Liver (tissue), 9 donors: ENCODE data around the gene PSMD6. TPM values are rescaled to one million over a fixed set of nuclear protein-coding genes. Genes with fewer than 3 reads are reported as not detected.

Experiments used
- DNase-seq: peaks from one replicate; pipeline ENCODE4 v3.0.0-alpha.2; 2017; ENCODE audit warnings: low spot score
- H3K27ac ChIP-seq, 2 donors: one replicate each; pipeline ENCODE4 v1.7.0; 2013; ENCODE audit warnings: inconsistent platforms in 2 of 2, low read length in 2 of 2, control low read depth in 1 of 2, low read depth in 1 of 2, mild to moderate bottlenecking in 1 of 2
- H3K27me3 ChIP-seq, 4 donors: one replicate each; pipeline versions ENCODE4 v1.6.1 to v1.7.0; 2013; ENCODE audit warnings: low read length in 3 of 4, inconsistent platforms in 1 of 4, mild to moderate bottlenecking in 1 of 4, moderate library complexity in 1 of 4; ENCODE audit not compliant: control insufficient read depth in 4 of 4, insufficient read depth in 4 of 4
- H3K36me3 ChIP-seq, 4 donors: one replicate each; pipeline versions ENCODE4 v1.6.1 to v1.7.0; 2013; ENCODE audit warnings: low read length in 3 of 4, mild to moderate bottlenecking in 3 of 4, low read depth in 1 of 4, moderate library complexity in 1 of 4; ENCODE audit not compliant: control insufficient read depth in 4 of 4, insufficient read depth in 3 of 4
- H3K4me1 ChIP-seq, 4 donors: one replicate each; pipeline versions ENCODE4 v1.6.1 to v1.7.0; 2013; ENCODE audit warnings: low read length in 3 of 4, mild to moderate bottlenecking in 3 of 4, moderate library complexity in 1 of 4; ENCODE audit not compliant: control insufficient read depth in 4 of 4, insufficient read depth in 4 of 4
- H3K4me3 ChIP-seq, 3 donors: one replicate each; pipeline versions ENCODE4 v1.6.1 to v1.7.0; 2013; ENCODE audit warnings: low read length in 3 of 3, control low read depth in 1 of 3, low read depth in 1 of 3, mild to moderate bottlenecking in 1 of 3
- H3K9ac ChIP-seq, 2 donors: one replicate each; pipeline ENCODE4 v1.7.0; 2013; ENCODE audit warnings: low read length in 2 of 2, mild to moderate bottlenecking in 2 of 2, moderate library complexity in 2 of 2, control low read depth in 1 of 2, low read depth in 1 of 2
- H3K9me3 ChIP-seq, 4 donors: one replicate each; pipeline versions ENCODE4 v1.6.1 to v1.7.0; 2013; ENCODE audit warnings: low read length in 3 of 4; ENCODE audit not compliant: control insufficient read depth in 4 of 4
- ATF3 ChIP-seq: IDR thresholded peaks from 2 replicates; pipeline ENCODE4 v1.6.1; 2016; ENCODE audit warnings: antibody characterized with exemption
- EGR1 ChIP-seq, 2 donors: IDR thresholded peaks; 2 replicates each; pipeline ENCODE4 v1.6.1; 2016 to 2018; ENCODE audit warnings: antibody characterized with exemption in 2 of 2, low read depth in 2 of 2
- FOXA1 ChIP-seq: IDR thresholded peaks from 2 replicates; pipeline ENCODE4 v1.6.1; 2016; ENCODE audit warnings: antibody characterized with exemption
- FOXA2 ChIP-seq: IDR thresholded peaks from 2 replicates; pipeline ENCODE4 v1.6.1; 2016; ENCODE audit warnings: antibody characterized with exemption
- GABPA ChIP-seq, 2 donors: IDR thresholded peaks in 1 of 2; conservative IDR thresholded peaks in 1 of 2; 2 replicates each; pipeline ENCODE4 v1.6.1; 2016; ENCODE audit warnings: antibody characterized with exemption in 2 of 2, mild to moderate bottlenecking in 1 of 2, moderate library complexity in 1 of 2
- HNF4A ChIP-seq, 2 donors: conservative IDR thresholded peaks; 2 replicates each; pipeline ENCODE4 v1.6.1; 2016; ENCODE audit warnings: antibody characterized with exemption in 2 of 2, mild to moderate bottlenecking in 2 of 2
- HNF4G ChIP-seq: IDR thresholded peaks from 2 replicates; pipeline ENCODE4 v1.6.1; 2016; ENCODE audit warnings: antibody characterized with exemption
- JUND ChIP-seq, 2 donors: IDR thresholded peaks; 2 replicates each; pipeline ENCODE4 v1.6.1; 2016; ENCODE audit warnings: antibody characterized with exemption in 2 of 2
- NR2F2 ChIP-seq: IDR thresholded peaks from 2 replicates; pipeline ENCODE4 v1.6.1; 2016; ENCODE audit warnings: antibody characterized with exemption
- RAD21 ChIP-seq, 2 donors: IDR thresholded peaks; 2 replicates each; pipeline ENCODE4 v1.6.1; 2016; ENCODE audit warnings: antibody characterized with exemption in 2 of 2, mild to moderate bottlenecking in 2 of 2
- RXRA ChIP-seq, 2 donors: IDR thresholded peaks; 2 replicates each; pipeline ENCODE4 v1.6.1; 2017 to 2018; ENCODE audit warnings: antibody characterized with exemption in 2 of 2, mild to moderate bottlenecking in 1 of 2
- SP1 ChIP-seq: IDR thresholded peaks from 2 replicates; pipeline ENCODE4 v1.6.1; 2018; ENCODE audit warnings: antibody characterized with exemption, mild to moderate bottlenecking
- TAF1 ChIP-seq: conservative IDR thresholded peaks from 2 replicates; pipeline ENCODE4 v1.6.1; 2016; ENCODE audit warnings: antibody characterized with exemption, mild to moderate bottlenecking
- YY1 ChIP-seq: IDR thresholded peaks from 2 replicates; pipeline ENCODE4 v1.6.1; 2016; ENCODE audit warnings: antibody characterized with exemption, mild to moderate bottlenecking
- WGBS: extraction: QIAGEN DNeasy Blood & Tissue Kit; methylation state at CpG from one replicate; pipeline ENCODE4 v1.1.7; 2013; 5-methylcytosine and 5-hydroxymethylcytosine counted together
- polyA plus RNA-seq, 2 donors: library from polyadenylated mRNA; stranded (reverse) in 1 of 2; unstranded in 1 of 2; fragments of 200-250 nt in 1 of 2; fragments of >200 nt in 1 of 2; fragmentation: Nextera tagmentation in 1 of 2; extraction: Ambion mirVana in 1 of 2; gene quantifications; one replicate each; pipeline versions ENCODE4 v1.2.1 to v1.2.3, GENCODE V29; 2013 to 2015
- total RNA-seq, 2 donors: library from RNA; depleted of rRNA; stranded (reverse); fragments of >200 nt; gene quantifications; one replicate each; pipeline ENCODE4 v1.2.3, GENCODE V29; 2014
- TF ChIP-seq, protein P1 (sequence below): IDR thresholded peaks from 2 replicates; pipeline ENCODE4 v1.6.1; 2016; ENCODE audit warnings: antibody characterized with exemption, mild to moderate bottlenecking
- TF ChIP-seq, protein P2 (sequence below): IDR thresholded peaks from 2 replicates; pipeline ENCODE4 v1.6.1; 2016; ENCODE audit warnings: antibody characterized with exemption
- TF ChIP-seq, protein P3 (sequence below): IDR thresholded peaks from 2 replicates; pipeline ENCODE4 v1.6.1; 2016; ENCODE audit warnings: antibody characterized with exemption
- TF ChIP-seq, protein P4 (sequence below): fragments of 150-350 bp; IDR thresholded peaks from 2 replicates; pipeline ENCODE4 v1.5.1; 2017; ENCODE audit warnings: improper control_type of control experiment, low read depth, low read length; ENCODE audit not compliant: missing input control
- donor health status: healthy.
- donor health status: healthy.
- donor health status: healthy.
- donor health status: healthy.
- donor health status: healthy.

PSMD6 gene
- total and polyA plus RNA-seq, 4 donors, result 49.3 to 72.7 (median 54.9) TPM

DNA sequence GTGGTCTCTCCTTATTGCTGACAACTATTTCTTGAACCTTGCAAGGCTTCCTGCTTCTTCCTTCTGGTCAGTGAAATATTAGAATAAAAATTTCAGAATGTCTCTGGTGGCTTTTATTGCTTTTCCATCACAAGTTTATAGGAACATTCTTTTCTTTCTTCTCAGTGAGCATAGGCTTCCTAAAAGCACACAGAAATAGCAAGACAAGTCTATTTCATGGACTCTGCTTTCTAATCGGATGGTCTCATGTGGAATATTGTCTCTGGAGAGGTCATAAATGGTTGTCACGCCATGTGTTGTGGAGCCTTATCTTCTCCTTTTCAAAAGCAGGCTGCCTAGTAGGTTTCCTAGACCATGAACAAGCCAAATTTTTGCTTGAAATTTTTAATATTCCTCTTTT lies 9.8 kb upstream of the PSMD6 start:
- Histone ChIP-seq H3K4me1 (peaks cover 0 to 7% (median 1%) of the 10 kb centered on the region in 4 donors), H3K36me3 (no peaks in the 10 kb centered on the region), H3K4me3 (no peak overlapping the region), H3K9ac (no peak overlapping the region), H3K27ac (no peak overlapping the region), H3K27me3 (peaks cover 0 to 6% (median 4%) of the 10 kb centered on the region in 4 donors), H3K9me3 (peaks cover 0 to 5% (median 3%) of the 10 kb centered on the region in 4 donors)
- no peak for DNase-seq
- 82% methylated on average over 2 of the region's 2 CpGs for WGBS
- TF ChIP-seq, protein P1, sequence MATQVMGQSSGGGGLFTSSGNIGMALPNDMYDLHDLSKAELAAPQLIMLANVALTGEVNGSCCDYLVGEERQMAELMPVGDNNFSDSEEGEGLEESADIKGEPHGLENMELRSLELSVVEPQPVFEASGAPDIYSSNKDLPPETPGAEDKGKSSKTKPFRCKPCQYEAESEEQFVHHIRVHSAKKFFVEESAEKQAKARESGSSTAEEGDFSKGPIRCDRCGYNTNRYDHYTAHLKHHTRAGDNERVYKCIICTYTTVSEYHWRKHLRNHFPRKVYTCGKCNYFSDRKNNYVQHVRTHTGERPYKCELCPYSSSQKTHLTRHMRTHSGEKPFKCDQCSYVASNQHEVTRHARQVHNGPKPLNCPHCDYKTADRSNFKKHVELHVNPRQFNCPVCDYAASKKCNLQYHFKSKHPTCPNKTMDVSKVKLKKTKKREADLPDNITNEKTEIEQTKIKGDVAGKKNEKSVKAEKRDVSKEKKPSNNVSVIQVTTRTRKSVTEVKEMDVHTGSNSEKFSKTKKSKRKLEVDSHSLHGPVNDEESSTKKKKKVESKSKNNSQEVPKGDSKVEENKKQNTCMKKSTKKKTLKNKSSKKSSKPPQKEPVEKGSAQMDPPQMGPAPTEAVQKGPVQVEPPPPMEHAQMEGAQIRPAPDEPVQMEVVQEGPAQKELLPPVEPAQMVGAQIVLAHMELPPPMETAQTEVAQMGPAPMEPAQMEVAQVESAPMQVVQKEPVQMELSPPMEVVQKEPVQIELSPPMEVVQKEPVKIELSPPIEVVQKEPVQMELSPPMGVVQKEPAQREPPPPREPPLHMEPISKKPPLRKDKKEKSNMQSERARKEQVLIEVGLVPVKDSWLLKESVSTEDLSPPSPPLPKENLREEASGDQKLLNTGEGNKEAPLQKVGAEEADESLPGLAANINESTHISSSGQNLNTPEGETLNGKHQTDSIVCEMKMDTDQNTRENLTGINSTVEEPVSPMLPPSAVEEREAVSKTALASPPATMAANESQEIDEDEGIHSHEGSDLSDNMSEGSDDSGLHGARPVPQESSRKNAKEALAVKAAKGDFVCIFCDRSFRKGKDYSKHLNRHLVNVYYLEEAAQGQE, result no peak
- TF ChIP-seq SP1 (no peak), RXRA (IDR thresholded peaks at IDR 0.05) (no peak), GABPA (IDR thresholded peaks at IDR 0.05 in 1 of 2, conservative IDR thresholded peaks at IDR 0.05 in 1 of 2) (no peak), NR2F2 (no peak), HNF4A (conservative IDR thresholded peaks at IDR 0.05) (no peak), RAD21 (IDR thresholded peaks at IDR 0.05) (no peak), HNF4G (no peak), FOXA2 (no peak), FOXA1 (no peak), TAF1 (no peak), YY1 (no peak), ATF3 (no peak), JUND (IDR thresholded peaks at IDR 0.05) (no peak), EGR1 (IDR thresholded peaks at IDR 0.05; ENCODE audit: low read depth in 2 of 2) (no peak)
- TF ChIP-seq, protein P2, sequence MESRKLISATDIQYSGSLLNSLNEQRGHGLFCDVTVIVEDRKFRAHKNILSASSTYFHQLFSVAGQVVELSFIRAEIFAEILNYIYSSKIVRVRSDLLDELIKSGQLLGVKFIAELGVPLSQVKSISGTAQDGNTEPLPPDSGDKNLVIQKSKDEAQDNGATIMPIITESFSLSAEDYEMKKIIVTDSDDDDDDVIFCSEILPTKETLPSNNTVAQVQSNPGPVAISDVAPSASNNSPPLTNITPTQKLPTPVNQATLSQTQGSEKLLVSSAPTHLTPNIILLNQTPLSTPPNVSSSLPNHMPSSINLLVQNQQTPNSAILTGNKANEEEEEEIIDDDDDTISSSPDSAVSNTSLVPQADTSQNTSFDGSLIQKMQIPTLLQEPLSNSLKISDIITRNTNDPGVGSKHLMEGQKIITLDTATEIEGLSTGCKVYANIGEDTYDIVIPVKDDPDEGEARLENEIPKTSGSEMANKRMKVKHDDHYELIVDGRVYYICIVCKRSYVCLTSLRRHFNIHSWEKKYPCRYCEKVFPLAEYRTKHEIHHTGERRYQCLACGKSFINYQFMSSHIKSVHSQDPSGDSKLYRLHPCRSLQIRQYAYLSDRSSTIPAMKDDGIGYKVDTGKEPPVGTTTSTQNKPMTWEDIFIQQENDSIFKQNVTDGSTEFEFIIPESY, result no peak
- TF ChIP-seq, protein P3, sequence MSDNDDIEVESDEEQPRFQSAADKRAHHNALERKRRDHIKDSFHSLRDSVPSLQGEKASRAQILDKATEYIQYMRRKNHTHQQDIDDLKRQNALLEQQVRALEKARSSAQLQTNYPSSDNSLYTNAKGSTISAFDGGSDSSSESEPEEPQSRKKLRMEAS, result no peak
- TF ChIP-seq, protein P4, sequence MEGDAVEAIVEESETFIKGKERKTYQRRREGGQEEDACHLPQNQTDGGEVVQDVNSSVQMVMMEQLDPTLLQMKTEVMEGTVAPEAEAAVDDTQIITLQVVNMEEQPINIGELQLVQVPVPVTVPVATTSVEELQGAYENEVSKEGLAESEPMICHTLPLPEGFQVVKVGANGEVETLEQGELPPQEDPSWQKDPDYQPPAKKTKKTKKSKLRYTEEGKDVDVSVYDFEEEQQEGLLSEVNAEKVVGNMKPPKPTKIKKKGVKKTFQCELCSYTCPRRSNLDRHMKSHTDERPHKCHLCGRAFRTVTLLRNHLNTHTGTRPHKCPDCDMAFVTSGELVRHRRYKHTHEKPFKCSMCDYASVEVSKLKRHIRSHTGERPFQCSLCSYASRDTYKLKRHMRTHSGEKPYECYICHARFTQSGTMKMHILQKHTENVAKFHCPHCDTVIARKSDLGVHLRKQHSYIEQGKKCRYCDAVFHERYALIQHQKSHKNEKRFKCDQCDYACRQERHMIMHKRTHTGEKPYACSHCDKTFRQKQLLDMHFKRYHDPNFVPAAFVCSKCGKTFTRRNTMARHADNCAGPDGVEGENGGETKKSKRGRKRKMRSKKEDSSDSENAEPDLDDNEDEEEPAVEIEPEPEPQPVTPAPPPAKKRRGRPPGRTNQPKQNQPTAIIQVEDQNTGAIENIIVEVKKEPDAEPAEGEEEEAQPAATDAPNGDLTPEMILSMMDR, result no peak
